ENCODE measurements around the gene RUFY4.

RUFY4 gene

GRCh38 chr2:218022851-218023530, 46.1 kb upstream of the RUFY4 start:
- TF ChIP-seq CTCF (IDR thresholded peaks at IDR 0.05; ENCODE audit: low read depth, low read length, missing control alignments): no peak
- DNase-seq (ENCODE audit: low read depth): no peak
- no peak overlapping the region for H3K4me3 ChIP-seq (ENCODE audit: low read depth, low read length)

GRCh38 chr2:218023636-218024035, 45.4 kb upstream of the RUFY4 start:
- DNase-seq (ENCODE audit: low read depth): no peak
- no peak for TF ChIP-seq CTCF (IDR thresholded peaks at IDR 0.05; ENCODE audit: low read depth, low read length, missing control alignments)
- no peak overlapping the region for H3K4me3 ChIP-seq (ENCODE audit: low read depth, low read length)

- no peak for TF ChIP-seq CTCF (IDR thresholded peaks at IDR 0.05; ENCODE audit: low read depth, low read length, missing control alignments)
- no peak overlapping the region for H3K4me3 ChIP-seq (ENCODE audit: low read depth, low read length)
- no peak for DNase-seq (ENCODE audit: low read depth)
These were observed 44.7 kb upstream of the RUFY4 start for GRCh38 chr2:218024336-218024735.

- H3K4me3 ChIP-seq (ENCODE audit: low read depth, low read length): no peak overlapping the region
- DNase-seq (ENCODE audit: low read depth): no peak
- no peak for TF ChIP-seq CTCF (IDR thresholded peaks at IDR 0.05; ENCODE audit: low read depth, low read length, missing control alignments)
These were observed 44.2 kb upstream of the RUFY4 start for GRCh38 chr2:218024871-218025270.

GRCh38 chr2:218026244-218026643, 42.8 kb upstream of the RUFY4 start:
- DNase-seq (ENCODE audit: low read depth): no peak
- no peak for TF ChIP-seq CTCF (IDR thresholded peaks at IDR 0.05; ENCODE audit: low read depth, low read length, missing control alignments)
- H3K4me3 ChIP-seq (ENCODE audit: low read depth, low read length): no peak overlapping the region

GRCh38 chr2:218026676-218027425, 42.2 kb upstream of the RUFY4 start:
- no peak for DNase-seq (ENCODE audit: low read depth)
- no peak overlapping the region for H3K4me3 ChIP-seq (ENCODE audit: low read depth, low read length)
- TF ChIP-seq CTCF (IDR thresholded peaks at IDR 0.05; ENCODE audit: low read depth, low read length, missing control alignments): no peak
